ENCODE data around the gene NLN.

- TF ChIP-seq CTCF (conservative IDR thresholded peaks at IDR 0.05; ENCODE audit: low read length) (no peak), EZH2phosphoT487 (IDR thresholded peaks at IDR 0.05; ENCODE audit: borderline replicate concordance) (no peak)
Observed at GRCh38 chr5:65739162-65739561, 17.2 kb downstream of the NLN start.
